Fibroblast of the aortic adventitia (primary cell): ENCODE measurements around the gene ANO9. TPM values are rescaled to one million over a fixed set of nuclear protein-coding genes. Genes with fewer than 3 reads are reported as not detected.

Source experiments
- DNase-seq: peaks from one replicate; pipeline ENCODE4 v3.0.0-alpha.2; 2010; ENCODE audit warnings: low read depth
- H3K4me3 ChIP-seq: 2 replicates; pipeline ENCODE4 v1.5.1; 2011; ENCODE audit warnings: low read depth, mild to moderate bottlenecking, control low read depth, low read length, moderate library complexity
- total RNA-seq: library from RNA; depleted of rRNA; stranded (reverse); fragments of >200 nt; gene quantifications from 2 replicates; pipeline ENCODE4 v1.2.3, GENCODE V29; 2012; ENCODE audit warnings: low replicate concordance
- TF ChIP-seq, protein P1 (sequence below): IDR thresholded peaks from 2 replicates; pipeline ENCODE4 v1.5.1; 2011; ENCODE audit warnings: mild to moderate bottlenecking, low read length, control low read depth, inconsistent platforms; ENCODE audit not compliant: insufficient read depth

The ANO9 gene, protein sequence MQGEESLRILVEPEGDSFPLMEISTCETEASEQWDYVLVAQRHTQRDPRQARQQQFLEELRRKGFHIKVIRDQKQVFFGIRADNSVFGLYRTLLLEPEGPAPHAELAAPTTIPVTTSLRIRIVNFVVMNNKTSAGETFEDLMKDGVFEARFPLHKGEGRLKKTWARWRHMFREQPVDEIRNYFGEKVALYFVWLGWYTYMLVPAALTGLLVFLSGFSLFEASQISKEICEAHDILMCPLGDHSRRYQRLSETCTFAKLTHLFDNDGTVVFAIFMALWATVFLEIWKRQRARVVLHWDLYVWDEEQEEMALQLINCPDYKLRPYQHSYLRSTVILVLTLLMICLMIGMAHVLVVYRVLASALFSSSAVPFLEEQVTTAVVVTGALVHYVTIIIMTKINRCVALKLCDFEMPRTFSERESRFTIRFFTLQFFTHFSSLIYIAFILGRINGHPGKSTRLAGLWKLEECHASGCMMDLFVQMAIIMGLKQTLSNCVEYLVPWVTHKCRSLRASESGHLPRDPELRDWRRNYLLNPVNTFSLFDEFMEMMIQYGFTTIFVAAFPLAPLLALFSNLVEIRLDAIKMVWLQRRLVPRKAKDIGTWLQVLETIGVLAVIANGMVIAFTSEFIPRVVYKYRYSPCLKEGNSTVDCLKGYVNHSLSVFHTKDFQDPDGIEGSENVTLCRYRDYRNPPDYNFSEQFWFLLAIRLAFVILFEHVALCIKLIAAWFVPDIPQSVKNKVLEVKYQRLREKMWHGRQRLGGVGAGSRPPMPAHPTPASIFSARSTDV
- not detected in 2 replicates for total RNA-seq

DNA sequence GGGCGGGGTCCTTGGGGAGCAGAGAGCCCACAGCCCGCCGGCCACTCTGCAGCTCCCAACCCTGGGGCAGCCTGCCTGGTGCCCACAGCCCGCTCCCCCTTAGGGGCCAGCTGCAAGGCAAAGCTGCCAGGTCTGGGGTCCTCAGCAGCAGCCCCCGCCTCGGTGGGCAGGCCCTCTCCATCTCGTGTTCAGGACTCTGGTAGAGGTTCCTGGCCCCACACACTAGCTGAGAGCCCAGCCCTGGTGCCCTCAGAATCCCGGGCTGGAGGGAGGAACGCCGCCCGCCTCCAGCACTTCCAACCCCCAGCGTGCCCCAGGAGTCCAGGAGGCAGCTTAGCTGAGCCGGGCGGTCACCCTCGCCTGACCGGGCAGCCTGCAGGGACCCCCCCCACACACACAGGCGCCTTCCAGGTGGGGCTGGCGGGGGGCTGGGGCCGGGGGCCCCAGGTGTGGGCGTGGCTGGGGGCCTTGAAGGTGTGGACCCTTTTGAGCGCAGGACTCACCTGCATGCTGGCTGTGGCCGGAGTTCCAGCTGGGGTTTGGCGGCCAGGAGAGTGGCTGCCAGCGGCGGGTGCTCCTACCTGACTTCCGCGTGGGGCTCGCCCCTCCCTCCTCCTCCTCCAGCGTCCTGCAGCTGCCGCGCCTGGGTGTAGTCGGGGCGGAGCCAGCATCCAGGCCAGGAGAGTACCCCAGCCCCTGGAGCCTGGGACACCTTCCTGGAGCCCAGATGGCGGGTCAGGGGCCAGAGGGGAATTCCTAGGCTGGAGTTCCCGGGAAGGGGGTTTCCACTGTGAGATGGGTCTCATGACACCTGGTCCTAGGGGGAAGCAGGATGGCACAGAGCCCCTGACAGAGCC is at the start of gene ANO9:
Gene ANO9, minus strand, starts transcription at position 594 of the 857 bp plus-strand sequence. Its CDS starts 85 bp downstream, at position 509.
- no peak for DNase-seq
- no peak within 1 kb of the TSS for H3K4me3 ChIP-seq
- TF ChIP-seq, protein P1, sequence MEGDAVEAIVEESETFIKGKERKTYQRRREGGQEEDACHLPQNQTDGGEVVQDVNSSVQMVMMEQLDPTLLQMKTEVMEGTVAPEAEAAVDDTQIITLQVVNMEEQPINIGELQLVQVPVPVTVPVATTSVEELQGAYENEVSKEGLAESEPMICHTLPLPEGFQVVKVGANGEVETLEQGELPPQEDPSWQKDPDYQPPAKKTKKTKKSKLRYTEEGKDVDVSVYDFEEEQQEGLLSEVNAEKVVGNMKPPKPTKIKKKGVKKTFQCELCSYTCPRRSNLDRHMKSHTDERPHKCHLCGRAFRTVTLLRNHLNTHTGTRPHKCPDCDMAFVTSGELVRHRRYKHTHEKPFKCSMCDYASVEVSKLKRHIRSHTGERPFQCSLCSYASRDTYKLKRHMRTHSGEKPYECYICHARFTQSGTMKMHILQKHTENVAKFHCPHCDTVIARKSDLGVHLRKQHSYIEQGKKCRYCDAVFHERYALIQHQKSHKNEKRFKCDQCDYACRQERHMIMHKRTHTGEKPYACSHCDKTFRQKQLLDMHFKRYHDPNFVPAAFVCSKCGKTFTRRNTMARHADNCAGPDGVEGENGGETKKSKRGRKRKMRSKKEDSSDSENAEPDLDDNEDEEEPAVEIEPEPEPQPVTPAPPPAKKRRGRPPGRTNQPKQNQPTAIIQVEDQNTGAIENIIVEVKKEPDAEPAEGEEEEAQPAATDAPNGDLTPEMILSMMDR: no peak

DNA sequence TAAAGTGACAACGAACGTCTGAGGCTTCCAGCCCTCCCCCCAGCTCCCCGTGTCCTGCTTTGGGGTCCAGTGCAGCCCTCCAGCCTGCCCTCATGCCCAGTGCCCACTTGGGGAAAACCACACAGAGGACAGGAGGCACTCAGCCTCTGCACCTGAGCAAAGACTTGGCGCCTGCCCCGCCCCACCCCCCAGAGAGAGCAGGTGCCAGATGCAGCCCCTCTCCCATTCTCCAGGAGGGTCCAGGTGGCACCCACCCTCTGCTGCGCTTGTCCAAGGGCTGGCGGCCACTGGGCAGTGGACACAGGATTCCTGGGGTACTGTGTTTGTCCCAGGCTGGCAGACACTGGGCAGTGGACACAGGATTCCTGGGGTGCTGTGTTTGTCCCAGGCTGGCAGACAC is 49.5 kb upstream of the ANO9 start:
- TF ChIP-seq, protein P1: no peak

DNA sequence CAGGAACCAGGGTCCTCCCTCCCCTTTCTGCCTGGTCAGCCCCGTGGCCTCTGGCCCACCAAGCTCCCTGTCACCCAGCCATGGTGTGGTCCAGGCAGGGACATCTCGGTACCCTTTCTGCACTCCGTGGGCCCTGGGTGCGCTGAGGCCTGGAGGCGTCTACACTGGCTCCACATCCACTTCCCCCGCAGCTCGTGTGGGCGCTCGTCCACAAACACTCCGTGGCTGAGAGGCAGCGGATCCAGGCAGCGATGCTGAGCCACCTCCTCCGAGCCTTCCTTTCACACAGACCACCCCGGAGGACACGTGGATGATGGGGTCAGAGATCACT is 49.1 kb upstream of the ANO9 start:
- DNase-seq: no peak
- H3K4me3 ChIP-seq: no peak overlapping the region
- TF ChIP-seq, protein P1: no peak

More for the DNA sequence above, 49.5 kb upstream of the ANO9 start:
- no peak for DNase-seq
- no peak overlapping the region for H3K4me3 ChIP-seq

DNA sequence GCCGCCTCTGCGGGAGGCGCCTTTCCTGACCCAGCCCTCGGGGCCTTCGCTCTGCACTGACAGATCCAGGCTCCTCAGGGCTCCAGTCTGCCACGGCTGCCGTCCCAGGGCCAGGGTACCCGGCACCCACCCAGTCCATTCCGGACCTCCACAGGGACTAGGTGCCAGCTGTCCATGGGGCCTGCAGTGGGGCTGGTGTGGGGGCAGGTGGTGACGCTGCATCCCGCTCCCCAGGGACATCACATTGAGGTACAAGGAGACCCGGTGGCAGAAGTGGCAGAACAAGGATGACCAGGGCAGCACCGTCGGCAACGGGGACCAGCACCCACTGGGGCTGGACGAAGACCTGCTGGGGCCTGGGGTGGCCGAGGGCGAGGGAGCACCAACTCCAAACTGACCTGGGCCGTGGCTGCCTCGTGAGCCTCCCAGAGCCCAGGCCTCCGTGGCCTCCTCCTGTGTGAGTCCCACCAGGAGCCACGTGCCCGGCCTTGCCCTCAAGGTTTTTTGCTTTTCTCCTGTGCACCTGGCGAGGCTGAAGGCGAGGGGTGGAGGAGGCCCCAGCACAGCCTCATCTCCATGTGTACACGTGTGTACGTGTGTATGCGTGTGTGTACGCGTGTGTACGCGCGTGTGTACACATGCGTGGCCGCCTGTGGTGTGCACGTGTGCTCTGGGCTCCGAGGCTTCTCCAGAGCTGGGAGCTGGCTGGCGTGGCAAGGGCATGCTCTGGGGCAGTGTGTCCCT is 48.5 kb upstream of the ANO9 start:
- H3K4me3 ChIP-seq: no peak overlapping the region
- TF ChIP-seq, protein P1: no peak
- no peak for DNase-seq

DNA sequence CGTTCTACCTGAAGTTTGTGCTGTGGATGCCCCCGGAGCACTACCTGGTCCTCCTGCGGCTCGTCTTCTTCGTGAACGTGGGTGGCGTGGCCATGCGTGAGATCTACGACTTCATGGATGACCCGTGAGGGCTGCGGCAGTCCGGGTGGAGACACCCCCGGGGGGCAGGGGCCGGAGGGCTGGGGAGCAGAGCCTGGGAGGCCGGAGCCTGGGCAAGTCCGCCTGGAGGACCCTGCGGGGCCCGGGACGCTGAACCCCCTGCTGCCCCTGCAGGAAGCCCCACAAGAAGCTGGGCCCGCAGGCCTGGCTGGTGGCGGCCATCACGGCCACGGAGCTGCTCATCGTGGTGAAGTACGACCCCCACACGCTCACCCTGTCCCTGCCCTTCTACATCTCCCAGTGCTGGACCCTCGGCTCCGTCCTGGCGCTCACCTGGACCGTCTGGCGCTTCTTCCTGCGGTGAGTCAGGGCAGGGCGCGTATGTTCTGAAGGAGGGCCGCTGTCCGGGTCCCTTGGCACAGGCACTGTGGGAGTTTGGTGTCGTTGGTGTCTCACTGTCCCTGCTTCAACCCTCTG is 47.9 kb upstream of the ANO9 start:
- TF ChIP-seq, protein P1: no peak
- no peak for DNase-seq
- H3K4me3 ChIP-seq: no peak overlapping the region
